Activated T-helper 1 cell treated with anti-CD3 and anti-CD28 coated beads, Interleukin-2, amount 50 U/mL, for 16 hours (primary cell): Measurements from ENCODE around the gene GRM2.

Experiments
- DNase-seq, 2 donors: peaks; one replicate each; pipeline ENCODE4 v3.0.0-alpha.2; 2020; ENCODE audit warnings: low read depth in 1 of 2, low spot score in 1 of 2

The GRM2 gene

GRCh38 chr3:51704511-51704950 is 2.3 kb upstream of the GRM2 start:
- no peak for DNase-seq

- DNase-seq: no peak
These were observed 1.4 kb upstream of the GRM2 start for GRCh38 chr3:51705276-51706020.

- DNase-seq: no peak
These were observed 815 bp upstream of the GRM2 start for GRCh38 chr3:51706021-51706485.

GRCh38 chr3:51708216-51708845 is 1.5 kb downstream of the GRM2 start:
- DNase-seq: no peak

GRCh38 chr3:51709004-51709420 is 2.1 kb downstream of the GRM2 start:
- no peak for DNase-seq

- no peak for DNase-seq
These were observed 2.8 kb downstream of the GRM2 start for GRCh38 chr3:51709675-51710074.

GRCh38 chr3:51710631-51711351 is 3.9 kb downstream of the GRM2 start:
- DNase-seq: no peak

- DNase-seq: no peak
These were observed 4.6 kb downstream of the GRM2 start for GRCh38 chr3:51711352-51712037.

GRCh38 chr3:51712038-51712420 is 5.2 kb downstream of the GRM2 start:
- no peak for DNase-seq

- no peak for DNase-seq
These were observed 5.7 kb downstream of the GRM2 start for GRCh38 chr3:51712511-51712931.

GRCh38 chr3:51712963-51713362 is 6.1 kb downstream of the GRM2 start:
- no peak for DNase-seq

- no peak for DNase-seq
These were observed 8.5 kb downstream of the GRM2 start for GRCh38 chr3:51715231-51715976.

GRCh38 chr3:51715977-51716294 is 9.1 kb downstream of the GRM2 start:
- no peak for DNase-seq

GRCh38 chr3:51716805-51717204 is 9.9 kb downstream of the GRM2 start:
- no peak for DNase-seq

- DNase-seq: no peak
These were observed 10.6 kb downstream of the GRM2 start for GRCh38 chr3:51717446-51717845.

GRCh38 chr3:51717947-51718346 is 11.1 kb downstream of the GRM2 start:
- no peak for DNase-seq

- DNase-seq: no peak
These were observed 11.9 kb downstream of the GRM2 start for GRCh38 chr3:51718547-51719409.

GRCh38 chr3:51719410-51720025 is 12.7 kb downstream of the GRM2 start:
- no peak for DNase-seq

- no peak for DNase-seq
These were observed 13.6 kb downstream of the GRM2 start for GRCh38 chr3:51720292-51721061.
